Uterus (tissue), 2 donors: ENCODE results near the gene UPF2.

Experiments used
- POLR2A ChIP-seq, 2 donors: fragments of 450-650 bp; IDR thresholded peaks; one replicate each; pipeline ENCODE4 v1.6.1; 2016; ENCODE audit warnings: antibody characterized with exemption in 2 of 2, mild to moderate bottlenecking in 1 of 2, moderate library complexity in 1 of 2
- TF ChIP-seq, protein P1 (sequence below), 4 experiments: fragments of 200-600 bp in 2 of 4; fragments of 450-650 bp in 2 of 4; sonication (generic) in 2 of 4; IDR thresholded peaks; one replicate each; pipeline ENCODE4 v1.5.1; 2016 to 2019; ENCODE audit warnings: antibody characterized with exemption in 4 of 4, mild to moderate bottlenecking in 2 of 4, moderate library complexity in 1 of 4

DNA sequence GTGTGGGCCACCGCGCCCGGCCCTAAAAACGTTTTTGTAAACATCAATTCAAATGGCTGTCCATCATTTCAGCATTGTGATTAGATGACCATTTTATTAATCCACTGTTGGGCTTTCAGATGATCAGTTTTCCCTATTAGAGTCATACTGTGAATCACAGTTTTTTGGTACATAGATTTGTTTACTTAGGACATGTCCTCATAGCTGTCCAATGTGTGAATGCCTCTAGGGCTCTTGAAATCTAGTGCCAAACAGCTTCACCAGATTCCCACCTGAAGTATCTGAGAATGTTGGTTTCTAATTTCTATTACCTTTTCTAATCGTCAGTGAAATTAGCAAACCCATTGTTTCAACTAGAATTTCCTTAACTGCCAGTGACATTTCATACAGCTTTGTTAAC lies 66.8 kb downstream of the UPF2 start:
- TF ChIP-seq, protein P1, sequence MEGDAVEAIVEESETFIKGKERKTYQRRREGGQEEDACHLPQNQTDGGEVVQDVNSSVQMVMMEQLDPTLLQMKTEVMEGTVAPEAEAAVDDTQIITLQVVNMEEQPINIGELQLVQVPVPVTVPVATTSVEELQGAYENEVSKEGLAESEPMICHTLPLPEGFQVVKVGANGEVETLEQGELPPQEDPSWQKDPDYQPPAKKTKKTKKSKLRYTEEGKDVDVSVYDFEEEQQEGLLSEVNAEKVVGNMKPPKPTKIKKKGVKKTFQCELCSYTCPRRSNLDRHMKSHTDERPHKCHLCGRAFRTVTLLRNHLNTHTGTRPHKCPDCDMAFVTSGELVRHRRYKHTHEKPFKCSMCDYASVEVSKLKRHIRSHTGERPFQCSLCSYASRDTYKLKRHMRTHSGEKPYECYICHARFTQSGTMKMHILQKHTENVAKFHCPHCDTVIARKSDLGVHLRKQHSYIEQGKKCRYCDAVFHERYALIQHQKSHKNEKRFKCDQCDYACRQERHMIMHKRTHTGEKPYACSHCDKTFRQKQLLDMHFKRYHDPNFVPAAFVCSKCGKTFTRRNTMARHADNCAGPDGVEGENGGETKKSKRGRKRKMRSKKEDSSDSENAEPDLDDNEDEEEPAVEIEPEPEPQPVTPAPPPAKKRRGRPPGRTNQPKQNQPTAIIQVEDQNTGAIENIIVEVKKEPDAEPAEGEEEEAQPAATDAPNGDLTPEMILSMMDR (IDR thresholded peaks at IDR 0.05) = no peak
- TF ChIP-seq POLR2A (IDR thresholded peaks at IDR 0.05) = no peak
